Stimulated activated CD8-positive, alpha-beta memory T cell treated with anti-CD3 and anti-CD28 coated beads, Interleukin-12 subunit alpha, Interleukin-12 subunit beta, amount 100 ng/mL, for 24 hours (primary cell): ENCODE measurements around the gene TBPL1.
"Not testable (repeated sequence)": the region's sequence is repeated elsewhere in the genome, so short reads cannot be mapped to it uniquely, and the experiment has no call there.

Source experiments
- DNase-seq: peaks from one replicate; pipeline ENCODE4 v3.0.0-alpha.2; 2020; ENCODE audit errors: extremely low read depth

The TBPL1 gene

DNA sequence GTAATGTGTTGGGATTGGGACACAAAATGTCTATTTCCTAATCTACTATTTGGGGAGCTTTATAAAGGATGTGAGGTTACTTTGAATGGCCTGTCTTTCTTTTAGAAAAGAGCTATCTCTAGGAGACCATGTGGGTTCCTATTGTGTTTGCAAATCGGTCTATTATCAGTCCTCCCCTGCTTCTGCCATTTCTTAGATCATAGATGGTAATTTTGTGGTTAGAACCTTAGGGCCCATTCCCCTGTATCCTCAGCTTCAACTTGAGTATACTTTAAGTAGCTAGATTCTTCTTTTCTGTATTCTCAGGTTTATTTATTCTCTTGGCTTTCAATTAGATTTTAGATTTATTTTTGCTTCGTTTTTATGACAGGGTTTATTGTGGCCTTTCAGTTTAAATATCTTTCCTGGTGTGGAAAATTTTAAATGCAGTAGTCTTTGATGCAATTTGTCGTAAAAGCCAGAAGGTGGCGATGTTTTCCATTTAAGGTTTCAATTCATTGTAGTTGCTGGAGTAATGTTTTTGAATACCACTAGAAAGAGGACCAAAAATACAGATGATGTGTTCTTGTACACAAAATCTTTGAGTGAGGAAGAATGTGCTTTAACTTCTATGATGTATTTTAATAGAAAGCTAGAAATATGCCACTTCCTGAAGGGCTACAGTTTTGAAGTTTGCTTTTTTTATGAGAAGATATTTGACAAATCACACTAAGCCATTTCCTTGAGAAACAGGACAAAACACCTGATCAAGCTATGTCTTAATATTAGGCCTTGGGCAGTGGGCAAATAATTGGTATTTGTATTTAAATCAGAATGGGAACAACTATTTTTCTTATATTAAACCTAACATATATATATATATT, 20.3 kb downstream of the TBPL1 start:
- DNase-seq, result no peak

DNA sequence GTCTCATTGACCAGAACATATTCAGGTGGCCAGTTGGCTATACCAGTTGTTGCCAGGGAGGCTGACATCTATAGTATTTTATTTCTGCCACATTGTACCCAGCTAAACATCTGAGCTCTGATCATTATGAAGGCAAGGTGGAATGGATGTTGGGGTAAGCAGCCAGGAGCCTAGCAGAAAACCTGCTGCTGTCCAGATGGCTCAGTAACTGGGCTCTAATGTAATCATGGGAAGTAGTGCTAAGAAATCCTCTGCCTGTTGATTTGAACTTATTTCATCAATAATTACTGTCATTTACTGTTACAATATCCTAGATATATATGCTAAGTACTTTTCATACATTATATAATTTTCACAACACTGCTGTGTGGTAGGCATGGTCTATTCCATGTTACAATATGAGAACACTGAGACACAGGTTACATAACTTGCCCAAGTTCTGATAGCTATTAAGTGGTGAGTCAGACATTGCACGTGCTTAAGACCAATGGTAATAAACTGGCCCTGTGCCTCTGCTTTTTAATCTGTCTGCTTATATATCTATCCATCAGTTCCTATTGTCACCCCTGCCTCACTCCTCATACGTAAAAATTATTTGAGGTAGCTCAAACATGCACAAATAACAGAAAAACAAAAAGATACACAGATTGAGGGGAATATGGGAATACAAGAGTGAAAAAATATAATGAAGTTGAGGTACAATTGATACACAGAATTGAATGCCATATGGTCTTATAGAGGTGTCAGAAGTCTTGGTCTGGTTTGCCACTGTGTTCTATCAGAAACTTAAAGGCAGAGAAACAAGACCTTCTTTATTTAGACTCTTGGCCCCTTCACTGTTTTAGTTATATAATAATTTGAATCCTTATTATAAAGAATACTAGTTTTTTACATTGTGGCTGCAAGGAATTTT, 25.2 kb downstream of the TBPL1 start:
- no peak for DNase-seq

DNA sequence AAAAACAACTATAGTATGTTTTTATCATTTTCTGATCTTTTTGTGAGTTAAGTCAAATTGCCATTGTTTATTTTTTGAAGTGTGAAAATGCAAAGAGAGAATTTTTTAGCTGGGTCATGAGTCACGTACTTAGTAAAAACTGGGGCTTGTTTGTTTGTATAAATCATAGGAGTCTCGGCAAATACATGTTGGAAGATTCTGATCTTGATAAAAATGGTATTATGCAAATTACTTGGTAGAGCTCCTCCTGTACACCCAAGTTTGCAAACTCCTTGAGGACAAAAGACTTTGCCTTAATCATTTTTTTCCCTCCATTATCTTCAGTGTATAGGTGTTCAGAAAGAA, 25.8 kb downstream of the TBPL1 start:
- DNase-seq, result no peak

DNA sequence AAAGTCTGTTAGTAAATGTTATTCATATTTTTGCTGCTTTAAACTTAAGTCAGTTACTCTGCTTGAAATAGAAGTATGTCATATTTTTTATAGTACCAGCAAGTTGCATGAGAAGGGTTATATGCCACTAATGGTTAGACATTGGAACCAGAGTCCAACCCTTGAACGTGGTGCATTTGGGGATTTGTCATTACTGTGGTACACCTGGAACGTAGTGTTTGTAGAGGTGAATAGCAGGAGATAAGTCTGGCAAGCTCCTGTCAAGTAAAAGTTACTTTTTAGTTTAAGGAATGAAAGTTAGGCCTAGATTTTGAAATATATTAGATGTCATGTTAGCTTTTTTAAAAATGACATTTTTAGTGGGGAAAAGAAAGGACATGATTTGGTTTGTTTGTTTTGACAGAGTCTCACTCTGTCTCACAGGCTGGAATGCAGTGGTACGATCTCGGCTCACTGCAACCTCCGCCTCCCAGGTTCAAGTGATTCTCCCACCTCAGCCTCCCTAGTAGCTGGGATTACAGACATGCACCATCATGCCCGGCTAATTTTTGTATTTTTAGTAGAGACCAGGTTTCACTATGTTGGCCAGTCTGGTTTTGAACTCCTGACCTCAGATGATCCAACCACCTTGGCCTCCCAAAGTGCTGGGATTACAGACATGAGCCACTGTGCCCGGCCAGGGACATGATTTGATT, 26.4 kb downstream of the TBPL1 start:
- DNase-seq, result not testable (repeated sequence)

DNA sequence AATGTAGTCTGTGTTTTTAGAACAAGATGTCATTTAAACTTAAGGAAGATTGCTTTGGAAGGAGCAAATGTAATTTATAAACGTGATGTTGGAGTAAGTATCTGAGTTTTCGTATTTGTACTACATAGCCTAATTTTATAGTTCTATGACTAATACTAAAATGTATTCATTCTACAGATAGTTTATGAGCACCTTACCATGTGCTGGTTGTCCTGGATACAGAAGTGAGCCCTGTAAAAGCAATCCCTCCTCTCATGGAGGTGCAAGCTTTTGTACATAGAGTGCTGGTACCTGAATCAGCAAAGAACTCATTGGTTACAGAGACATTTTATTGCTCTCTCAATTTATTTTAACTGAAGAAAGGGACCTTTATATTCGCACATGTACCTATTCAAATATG, 27.1 kb downstream of the TBPL1 start:
- no peak for DNase-seq

DNA sequence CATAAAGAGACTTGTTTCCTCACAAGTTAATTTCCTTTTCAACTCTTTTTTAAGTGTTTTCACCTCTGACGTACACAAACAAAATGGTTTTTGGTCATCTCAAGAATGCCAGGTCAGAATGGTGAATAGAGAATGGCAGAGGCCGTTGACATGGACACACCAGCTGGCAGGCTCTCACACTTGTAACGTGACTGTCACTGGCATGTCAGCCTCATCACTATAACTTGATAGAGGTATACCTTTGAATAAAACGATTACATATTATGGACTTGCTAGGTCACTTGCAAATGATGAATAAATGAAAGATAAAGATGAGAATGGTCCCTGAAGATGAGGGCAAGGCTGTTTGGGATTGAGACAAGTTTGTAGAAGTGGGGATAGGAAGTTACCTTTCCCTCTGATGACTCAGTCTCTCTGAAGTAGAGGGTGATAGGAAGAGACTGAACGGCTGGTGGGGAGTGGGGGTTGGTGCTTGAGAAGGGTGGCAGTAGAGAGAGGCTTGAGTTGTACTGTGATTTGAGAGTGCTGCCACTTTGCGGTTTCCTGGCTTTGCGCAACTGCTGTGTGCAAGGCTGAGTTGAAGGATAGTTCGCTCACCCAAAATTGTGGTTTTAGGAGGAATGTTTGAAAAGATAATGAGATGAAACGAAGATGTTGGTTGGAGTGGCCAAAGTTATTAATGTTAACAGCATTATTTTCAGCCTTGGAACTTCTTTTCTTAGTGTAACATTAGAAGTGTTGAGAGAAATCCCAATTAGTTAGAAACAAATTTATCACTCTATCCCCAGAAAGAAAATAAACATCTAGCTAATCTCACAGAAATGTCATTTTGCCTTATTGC, 30.3 kb downstream of the TBPL1 start:
- DNase-seq, result peak; percentile 16

DNA sequence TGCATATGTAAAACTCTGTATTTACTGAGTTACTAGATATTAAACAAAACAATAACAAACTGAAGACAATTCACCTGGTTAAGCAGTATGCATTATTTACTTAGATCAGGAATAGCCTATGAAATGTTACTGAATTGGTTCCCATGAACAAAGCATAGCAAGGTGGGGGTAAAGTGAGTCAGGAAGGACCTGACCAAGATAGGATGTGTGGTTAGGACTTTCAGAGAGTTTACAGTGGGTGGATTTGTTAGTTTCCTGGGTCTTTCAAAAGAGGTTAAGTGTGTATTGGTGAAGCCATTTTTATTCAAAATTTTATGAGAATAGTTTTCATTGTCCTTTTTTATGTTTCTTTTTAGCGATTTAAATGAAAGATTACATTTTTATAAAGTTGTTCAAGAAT, 32.9 kb downstream of the TBPL1 start:
- no peak for DNase-seq

DNA sequence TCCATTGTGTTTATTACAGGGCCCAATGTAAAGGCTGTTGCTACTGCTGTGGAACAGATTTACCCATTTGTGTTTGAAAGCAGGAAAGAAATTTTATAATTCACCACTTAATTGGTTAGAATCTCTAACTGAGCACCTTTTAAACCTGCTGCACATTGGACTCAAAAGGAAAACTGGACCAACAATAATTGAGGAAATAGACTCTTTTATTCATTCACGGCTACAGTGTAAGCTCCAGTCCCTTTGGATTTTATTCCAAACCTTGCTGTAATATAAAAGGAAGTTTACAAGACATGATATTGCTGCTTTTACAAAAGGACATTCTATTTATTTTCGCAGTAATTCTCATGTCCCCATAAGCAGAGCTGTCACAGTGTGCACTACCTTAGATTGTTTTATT, 33.9 kb downstream of the TBPL1 start:
- DNase-seq, result no peak

DNA sequence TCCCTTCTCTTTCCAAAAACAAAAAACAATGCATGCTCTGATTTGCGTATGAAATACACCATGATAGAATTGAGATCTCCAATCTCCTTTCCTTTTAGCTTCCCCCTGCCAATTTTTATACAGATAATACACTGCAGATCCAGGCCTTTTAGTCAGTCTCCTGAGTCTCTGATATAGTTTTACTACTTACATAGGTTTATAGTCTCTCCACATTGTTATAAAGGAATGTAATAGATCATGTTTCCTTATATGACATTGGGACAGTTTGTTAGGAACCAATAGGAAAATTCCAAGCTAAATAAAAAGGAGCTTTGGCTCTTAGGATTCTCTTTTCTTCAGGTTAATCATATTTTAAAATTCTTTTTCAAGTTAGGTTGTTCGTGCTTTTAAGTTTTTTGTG, 36.5 kb downstream of the TBPL1 start:
- no peak for DNase-seq

DNA sequence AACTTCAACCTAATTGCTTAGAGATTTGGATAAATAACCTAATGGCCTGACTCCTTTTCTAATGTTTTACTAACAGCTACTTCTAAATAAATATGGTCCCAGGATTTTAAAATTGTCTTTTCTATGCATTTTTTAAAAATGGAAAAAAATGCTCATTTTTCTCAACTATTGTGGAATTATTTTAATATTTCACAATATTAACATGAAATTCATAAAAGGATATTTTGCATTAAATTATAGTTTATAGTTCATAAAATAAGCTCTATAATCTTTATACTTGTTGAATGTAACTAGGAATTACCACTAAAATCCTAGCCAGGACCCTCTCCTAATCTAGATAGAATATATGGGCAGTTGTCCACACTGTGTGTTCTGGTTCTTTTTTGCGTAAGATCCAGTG, 37.3 kb downstream of the TBPL1 start:
- DNase-seq, result no peak

DNA sequence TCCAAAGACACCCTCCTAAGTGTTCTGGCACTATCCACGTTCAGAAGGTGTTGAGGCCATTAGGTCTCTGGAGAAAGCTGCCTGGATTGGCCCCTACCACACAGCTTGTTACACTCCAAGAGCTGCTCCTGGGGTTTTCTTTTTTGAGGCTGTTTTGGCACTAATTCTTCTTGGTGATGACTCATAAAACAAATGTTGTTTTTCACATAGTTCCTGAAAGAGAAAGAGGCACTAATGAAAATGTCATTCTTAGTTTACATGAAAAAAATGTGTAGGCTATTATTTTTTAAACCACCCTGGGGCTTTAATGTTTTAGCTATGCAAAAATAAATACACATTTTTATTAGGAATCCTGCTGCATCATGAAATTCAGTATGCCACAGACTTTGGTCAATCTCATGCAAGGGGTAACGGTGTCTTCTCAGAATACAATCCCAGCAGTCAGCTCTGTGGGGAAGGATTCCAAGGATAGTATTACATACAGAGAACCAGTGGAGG, 38.1 kb downstream of the TBPL1 start:
- no peak for DNase-seq

DNA sequence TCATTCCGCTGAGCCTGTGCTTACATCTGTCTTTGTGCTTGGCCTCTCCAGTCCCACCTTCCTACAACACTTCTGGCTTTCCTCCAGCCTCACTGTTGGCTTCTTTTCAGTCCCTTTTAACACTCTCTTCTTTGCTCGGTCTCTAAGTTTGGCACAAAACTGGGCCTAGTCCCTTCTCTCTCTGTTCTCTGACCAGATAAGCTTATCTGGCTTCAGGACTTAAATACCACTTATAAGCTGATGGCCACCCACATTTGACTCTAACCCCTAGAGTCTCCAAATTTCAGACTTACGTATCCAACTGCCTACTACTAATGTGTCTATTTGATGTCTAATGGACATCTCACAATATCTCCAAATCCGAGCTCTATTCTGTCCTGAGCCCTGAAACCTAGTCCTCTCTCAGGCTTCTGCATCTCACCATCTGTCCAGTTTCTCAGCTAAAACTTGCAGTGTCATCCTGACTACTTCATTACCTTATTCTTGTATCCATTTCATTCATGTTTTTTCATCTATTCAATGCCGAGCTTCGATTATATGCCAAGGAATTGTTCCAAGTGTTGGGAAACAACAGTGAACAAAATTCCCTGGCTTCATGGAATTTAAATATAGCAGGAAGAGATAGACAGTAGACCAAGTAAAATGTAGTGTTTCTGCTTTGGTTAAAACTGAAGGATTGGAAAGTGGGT, 40.1 kb downstream of the TBPL1 start:
- no peak for DNase-seq

DNA sequence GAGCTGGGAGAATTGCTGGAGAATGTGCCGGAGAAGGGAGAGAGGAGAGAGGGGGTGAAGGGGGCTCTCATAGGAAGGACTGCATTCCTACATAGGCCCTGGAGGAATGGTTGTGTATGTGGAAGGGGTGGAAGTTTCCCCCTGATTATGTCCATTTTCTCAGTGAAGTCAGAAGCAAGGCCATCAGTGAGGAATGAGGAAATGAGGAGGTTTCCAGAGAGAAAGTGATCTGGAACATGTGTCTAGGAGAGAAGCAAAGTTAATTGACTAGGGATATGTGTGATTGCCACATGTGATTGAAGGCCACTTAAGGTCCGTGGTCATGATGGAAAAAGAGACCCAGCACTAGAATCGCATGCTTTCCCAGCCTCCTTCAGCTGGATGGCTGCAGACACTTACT, 42.3 kb downstream of the TBPL1 start:
- no peak for DNase-seq

DNA sequence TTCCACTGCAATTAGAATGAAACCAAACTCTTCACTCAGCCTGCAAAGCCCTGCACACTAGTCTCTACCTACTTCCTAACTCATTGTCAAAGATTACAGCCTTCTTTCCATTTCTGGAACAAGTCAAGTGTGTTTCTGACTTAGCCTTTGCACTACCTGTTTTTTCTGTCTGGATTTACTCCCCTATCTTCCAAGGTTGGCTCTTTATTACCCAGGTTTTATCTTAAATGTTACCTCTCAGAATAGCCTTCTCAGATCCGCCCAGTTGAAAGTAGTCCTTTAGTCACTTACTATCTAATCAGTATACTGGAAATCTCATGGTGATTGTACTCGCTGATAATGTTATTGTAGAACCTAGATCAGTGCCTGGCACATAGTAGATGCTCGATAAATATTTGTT, 42.7 kb downstream of the TBPL1 start:
- DNase-seq, result no peak

DNA sequence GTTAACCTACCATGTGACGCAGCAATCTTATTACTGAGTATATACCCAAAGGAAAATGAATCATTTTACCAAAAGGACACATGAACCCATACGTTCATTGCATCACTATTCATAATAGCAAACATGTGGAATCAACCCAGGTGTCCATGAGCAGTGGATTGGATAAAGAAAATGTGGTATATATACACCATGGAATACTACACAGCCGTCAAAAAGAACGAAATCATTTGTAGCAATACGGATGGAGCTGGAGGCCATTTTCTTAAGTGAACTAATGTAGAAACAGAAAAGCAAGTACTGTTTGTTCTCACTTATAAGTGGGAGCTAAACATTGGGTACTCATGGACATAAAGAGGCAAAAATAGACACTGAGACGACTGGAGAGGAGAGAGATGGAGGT, 44.2 kb downstream of the TBPL1 start:
- DNase-seq, result no peak

DNA sequence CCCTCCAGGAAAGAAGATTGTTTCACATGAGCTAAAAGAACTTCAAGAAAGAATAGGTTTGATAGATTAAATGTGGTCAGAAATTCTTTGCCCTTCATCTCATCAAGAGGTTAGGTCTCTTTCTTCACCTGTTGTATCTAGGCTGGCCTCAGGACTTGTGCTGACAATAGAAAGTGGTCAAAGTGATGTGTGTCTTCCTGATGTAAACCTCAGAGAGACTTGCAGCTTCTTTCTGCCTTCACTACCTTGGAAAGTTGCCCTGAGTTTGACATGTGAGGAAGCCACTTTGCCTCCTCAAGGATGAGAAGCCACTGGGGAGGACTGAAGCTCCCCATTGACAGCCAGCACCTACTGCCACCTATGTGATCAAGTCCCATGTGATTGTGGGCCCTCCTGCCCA, 46.3 kb downstream of the TBPL1 start:
- no peak for DNase-seq

DNA sequence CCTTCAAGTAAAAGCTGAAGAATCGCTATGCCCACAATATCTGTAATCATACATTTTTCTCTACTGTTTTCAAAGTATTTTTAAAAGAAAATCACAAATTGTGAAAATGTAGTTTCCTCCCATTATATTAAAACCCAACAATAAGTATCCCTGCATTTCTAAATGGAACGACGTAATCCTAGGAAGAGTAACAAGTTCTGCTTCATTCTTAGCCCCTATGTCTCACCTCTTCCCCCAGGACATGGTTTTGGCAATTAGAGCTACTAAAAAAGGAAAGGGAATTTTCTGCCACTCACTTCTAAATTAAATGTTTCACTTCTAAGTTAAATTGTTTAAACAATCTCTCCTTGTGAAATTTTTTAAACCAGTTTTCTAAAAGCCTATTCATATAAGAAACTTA, 47.4 kb downstream of the TBPL1 start:
- DNase-seq, result no peak

DNA sequence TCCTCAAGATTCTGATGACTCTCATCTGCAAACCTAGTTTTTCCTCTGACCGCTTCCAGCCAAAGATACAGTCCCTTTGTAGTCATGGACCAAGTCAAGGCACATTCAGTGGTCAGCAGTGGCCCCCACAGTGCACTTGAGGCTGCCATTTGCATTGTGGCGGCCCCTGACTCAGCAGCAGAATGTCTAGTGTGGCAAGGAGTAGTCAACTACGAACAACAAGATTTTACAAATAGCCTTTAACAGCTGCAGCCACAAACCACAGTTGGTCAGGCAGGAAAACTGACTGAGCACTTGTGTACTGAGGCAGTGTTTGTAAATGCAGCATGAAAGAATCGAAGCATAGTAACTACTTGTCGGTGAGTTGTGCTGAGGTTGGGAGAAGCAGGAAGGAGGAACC, 49.8 kb downstream of the TBPL1 start:
- DNase-seq, result no peak

DNA sequence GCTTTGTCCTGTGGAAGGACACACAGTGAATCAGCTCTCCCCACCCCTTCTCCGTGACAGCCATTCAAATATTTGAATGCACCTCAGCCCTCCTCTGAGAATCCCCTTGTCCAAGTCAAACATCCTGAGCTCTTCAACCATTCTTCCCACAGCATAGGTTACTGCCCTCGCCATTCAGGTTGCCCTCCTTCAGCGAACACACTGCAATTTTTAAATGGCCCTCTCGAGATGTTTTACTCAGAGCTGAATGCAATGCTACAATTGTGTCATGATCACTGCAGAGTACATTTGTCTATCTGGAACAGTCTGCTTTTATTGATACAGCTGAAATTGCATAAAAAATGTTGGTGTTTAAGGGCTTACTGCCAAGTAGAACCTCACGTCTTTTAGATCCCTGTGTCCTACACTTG, 50.5 kb downstream of the TBPL1 start:
- DNase-seq, result no peak

DNA sequence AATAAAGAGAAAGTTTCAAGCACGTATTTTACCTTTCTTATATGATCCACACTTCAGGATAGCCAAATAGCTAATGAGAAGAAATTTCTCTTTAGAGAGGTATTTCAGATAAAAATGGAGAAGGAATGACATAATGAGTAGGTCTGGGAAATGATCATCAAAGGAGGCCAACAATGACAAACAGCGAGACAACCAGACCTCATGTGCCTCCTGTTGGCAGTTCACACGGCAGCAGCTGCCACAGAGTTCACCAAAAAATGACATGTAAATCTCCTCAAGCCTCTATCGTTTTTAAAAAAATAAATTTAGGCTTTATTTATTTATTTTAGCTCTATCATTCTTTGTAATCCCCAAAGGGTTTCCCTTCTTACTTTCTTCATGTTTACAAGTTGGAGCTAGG, 51.7 kb downstream of the TBPL1 start:
- DNase-seq, result no peak

DNA sequence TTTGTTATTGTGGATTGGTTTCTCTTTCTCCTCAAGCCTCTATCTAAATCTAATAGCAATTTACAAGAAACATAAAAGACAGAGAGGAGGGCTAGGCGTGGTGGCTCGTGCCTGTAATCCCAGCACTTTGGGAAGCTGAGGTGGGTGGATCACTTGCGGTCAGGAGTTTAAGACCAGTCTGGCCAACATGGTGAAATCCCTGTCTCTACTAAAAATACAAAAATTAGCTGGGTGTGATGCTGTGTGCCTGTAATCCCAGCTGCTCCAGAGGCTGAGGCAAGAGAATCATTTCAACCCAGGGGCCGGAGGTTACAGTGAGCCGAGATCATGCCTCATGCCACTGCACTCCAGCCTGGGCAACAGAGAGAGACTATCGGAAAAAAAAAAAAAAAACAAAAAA, 52.8 kb downstream of the TBPL1 start:
- DNase-seq, result no peak
